ENCODE data around the gene THEMIS2.

DNA sequence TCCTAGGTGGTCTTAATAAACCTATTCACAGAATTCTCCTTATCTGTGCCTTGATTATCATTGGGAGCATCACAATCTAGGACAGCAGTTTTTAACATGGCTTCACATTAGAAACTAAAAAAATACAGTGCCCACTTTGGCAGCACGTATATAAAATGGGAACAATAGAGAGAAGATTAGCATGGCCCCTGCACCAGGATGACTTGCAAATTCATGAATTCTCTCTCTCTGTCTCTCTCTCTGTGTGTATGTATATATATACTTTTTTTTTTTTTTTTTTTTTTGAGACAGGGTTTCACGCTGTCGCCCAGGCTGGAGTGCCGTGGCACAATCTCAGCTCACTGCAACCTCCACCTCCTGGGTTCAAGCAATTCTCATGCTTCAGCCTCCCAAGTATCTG is 47.9 kb upstream of the THEMIS2 start:
- TF ChIP-seq, protein P1, sequence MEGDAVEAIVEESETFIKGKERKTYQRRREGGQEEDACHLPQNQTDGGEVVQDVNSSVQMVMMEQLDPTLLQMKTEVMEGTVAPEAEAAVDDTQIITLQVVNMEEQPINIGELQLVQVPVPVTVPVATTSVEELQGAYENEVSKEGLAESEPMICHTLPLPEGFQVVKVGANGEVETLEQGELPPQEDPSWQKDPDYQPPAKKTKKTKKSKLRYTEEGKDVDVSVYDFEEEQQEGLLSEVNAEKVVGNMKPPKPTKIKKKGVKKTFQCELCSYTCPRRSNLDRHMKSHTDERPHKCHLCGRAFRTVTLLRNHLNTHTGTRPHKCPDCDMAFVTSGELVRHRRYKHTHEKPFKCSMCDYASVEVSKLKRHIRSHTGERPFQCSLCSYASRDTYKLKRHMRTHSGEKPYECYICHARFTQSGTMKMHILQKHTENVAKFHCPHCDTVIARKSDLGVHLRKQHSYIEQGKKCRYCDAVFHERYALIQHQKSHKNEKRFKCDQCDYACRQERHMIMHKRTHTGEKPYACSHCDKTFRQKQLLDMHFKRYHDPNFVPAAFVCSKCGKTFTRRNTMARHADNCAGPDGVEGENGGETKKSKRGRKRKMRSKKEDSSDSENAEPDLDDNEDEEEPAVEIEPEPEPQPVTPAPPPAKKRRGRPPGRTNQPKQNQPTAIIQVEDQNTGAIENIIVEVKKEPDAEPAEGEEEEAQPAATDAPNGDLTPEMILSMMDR (IDR thresholded peaks at IDR 0.05), result no peak
- TF ChIP-seq POLR2A (IDR thresholded peaks at IDR 0.05), result no peak

Measured in vagina (tissue), 2 donors.